Calu3 (cell line): ENCODE results near the gene GALC. TPM values are rescaled to one million over a fixed set of nuclear protein-coding genes. Genes with fewer than 3 reads are reported as not detected.
"Not testable (repeated sequence)": the region's sequence is repeated elsewhere in the genome, so short reads cannot be mapped to it uniquely, and the experiment has no call there.

Source experiments
- BruUV-seq: library from RNA; stranded (reverse); fragments of 400-500 nt; replicated peaks from 2 replicates; lab custom pipeline; 2021; lab: Mats Ljungman, UMichigan
- CTCF ChIA-PET: fragments of 300-600 bp; sonication (Branson Sonifier 250); formaldehyde crosslinking; loops from one replicate; lab custom pipeline; 2022; ENCODE audit warnings: antibody characterized with exemption; lab: Charles Lee
- DNase-seq: peaks from one replicate; pipeline ENCODE4 v3.0.0; 2022
- H3K27ac Mint-ChIP-seq: one replicate; pipeline ENCODE4 v1.8.0; 2022; ENCODE audit warnings: mixed read lengths; ENCODE audit not compliant: unreplicated experiment
- H3K27me3 Mint-ChIP-seq: one replicate; pipeline ENCODE4 v1.8.0; 2022; ENCODE audit warnings: mixed read lengths; ENCODE audit not compliant: unreplicated experiment
- H3K36me3 Mint-ChIP-seq: one replicate; pipeline ENCODE4 v1.8.0; 2022; ENCODE audit warnings: mild to moderate bottlenecking, moderate library complexity, mixed read lengths; ENCODE audit not compliant: insufficient read depth, unreplicated experiment
- H3K4me1 Mint-ChIP-seq: one replicate; pipeline ENCODE4 v1.8.0; 2022; ENCODE audit warnings: mild to moderate bottlenecking, low read depth, mixed read lengths; ENCODE audit not compliant: unreplicated experiment
- H3K4me3 Mint-ChIP-seq: one replicate; pipeline ENCODE4 v1.8.0; 2022; ENCODE audit warnings: mild to moderate bottlenecking, low read depth, moderate library complexity, mixed read lengths; ENCODE audit not compliant: unreplicated experiment
- H3K9me3 Mint-ChIP-seq: one replicate; pipeline ENCODE4 v1.8.0; 2022; ENCODE audit warnings: low read depth, mixed read lengths; ENCODE audit not compliant: unreplicated experiment
- CTCF ChIP-seq: fragments of 200-600 bp; IDR thresholded peaks from one replicate; pipeline ENCODE4 v1.8.0; 2022; ENCODE audit warnings: antibody characterized with exemption; ENCODE audit not compliant: unreplicated experiment
- intact Hi-C: fragments of 100-400 bp; cut with micrococcal nuclease; formaldehyde crosslinking; loops from one replicate; pipeline ENCODE4 v1.10.0; 2022; ENCODE audit not compliant: unreplicated experiment
- total RNA-seq: library from RNA; stranded (reverse); gene quantifications from 2 replicates; pipeline ENCODE4 v1.2.3, GENCODE V29; 2022

GALC gene
- total RNA-seq, 1 experiment from 2014 or later = 19.3 TPM

- Mint-ChIP-seq H3K27me3 (no peaks in the 10 kb centered on the region), H3K4me3 (no peak overlapping the region), H3K36me3 (no peaks in the 10 kb centered on the region), H3K9me3 (peaks cover 4% of the 10 kb centered on the region), H3K27ac (no peak overlapping the region), H3K4me1 (peaks cover 21% of the 10 kb centered on the region)
- no TSS peak for BruUV-seq
- CTCF ChIA-PET = no interaction called here
- no peak for TF ChIP-seq CTCF
- intact Hi-C loops = no loop called here
- no peak for DNase-seq
Measured at GRCh38 chr14:88029500-88029899, 36.5 kb upstream of the GALC start.

GRCh38 chr14:88026890-88027289, 33.9 kb upstream of the GALC start:
- Mint-ChIP-seq H3K4me1 (peaks cover 34% of the 10 kb centered on the region), H3K27me3 (no peaks in the 10 kb centered on the region), H3K4me3 (no peak overlapping the region), H3K36me3 (no peaks in the 10 kb centered on the region), H3K27ac (no peak overlapping the region), H3K9me3 (peaks cover 4% of the 10 kb centered on the region)
- DNase-seq = no peak
- no peak for TF ChIP-seq CTCF
- no TSS peak for BruUV-seq
- CTCF ChIA-PET = interaction anchor here (0.7 kb wide), 1 partner anchor 125 kb away, joined by 3 read pairs; no protein-coding TSS in a partner anchor
- intact Hi-C loops = no loop called here

- no peak overlapping the region for H3K4me3 Mint-ChIP-seq
- CTCF ChIA-PET = no interaction called here
- TF ChIP-seq CTCF = no peak
- intact Hi-C loops = no loop called here
- no peaks in the 10 kb centered on the region for H3K27me3 Mint-ChIP-seq
- no TSS peak for BruUV-seq
- peaks cover 4% of the 10 kb centered on the region for H3K9me3 Mint-ChIP-seq
- no peak for DNase-seq
- no peak overlapping the region for H3K27ac Mint-ChIP-seq
- H3K4me1 Mint-ChIP-seq = peaks cover 34% of the 10 kb centered on the region
- no peaks in the 10 kb centered on the region for H3K36me3 Mint-ChIP-seq
Measured at GRCh38 chr14:88025313-88025712, 32.3 kb upstream of the GALC start.

- H3K27me3 Mint-ChIP-seq, H3K9me3 Mint-ChIP-seq, H3K36me3 Mint-ChIP-seq, DNase-seq, H3K27ac Mint-ChIP-seq, CTCF ChIA-PET, H3K4me3 Mint-ChIP-seq, BruUV-seq, intact Hi-C loops: not testable (repeated sequence)
- H3K4me1 Mint-ChIP-seq = peaks cover 34% of the 10 kb centered on the region
Measured at GRCh38 chr14:88024252-88025086, 31.5 kb upstream of the GALC start.

GRCh38 chr14:88023658-88024187, 30.7 kb upstream of the GALC start:
- DNase-seq = no peak
- Mint-ChIP-seq H3K27ac (no peak overlapping the region), H3K9me3 (peaks cover 4% of the 10 kb centered on the region), H3K4me3 (no peak overlapping the region), H3K4me1 (peaks cover 34% of the 10 kb centered on the region), H3K36me3 (no peaks in the 10 kb centered on the region), H3K27me3 (no peaks in the 10 kb centered on the region)
- intact Hi-C loops = no loop called here
- CTCF ChIA-PET = no interaction called here
- TF ChIP-seq CTCF = no peak
- BruUV-seq = no TSS peak
